Muscle layer of colon (tissue), 2 donors: Measurements from ENCODE around the gene MTRFR.
"Not testable (repeated sequence)": the region's sequence is repeated elsewhere in the genome, so short reads cannot be mapped to it uniquely, and the experiment has no call there.

Experiments used
- H3K27ac ChIP-seq: one replicate; pipeline ENCODE4 v1.7.0; 2013; ENCODE audit warnings: low read depth, mild to moderate bottlenecking, low read length, moderate library complexity
- H3K27me3 ChIP-seq, 2 donors: one replicate each; pipeline ENCODE4 v1.7.0; 2013; ENCODE audit warnings: low read length in 2 of 2, mild to moderate bottlenecking in 2 of 2; ENCODE audit not compliant: insufficient read depth in 2 of 2, control insufficient read depth in 1 of 2
- H3K36me3 ChIP-seq: one replicate; pipeline ENCODE4 v1.7.0; 2013; ENCODE audit warnings: mild to moderate bottlenecking, low read length; ENCODE audit not compliant: insufficient read depth
- H3K4me1 ChIP-seq: one replicate; pipeline ENCODE4 v1.7.0; 2013; ENCODE audit warnings: mild to moderate bottlenecking, low read length; ENCODE audit not compliant: insufficient read depth
- H3K4me3 ChIP-seq, 2 donors: one replicate each; pipeline ENCODE4 v1.7.0; 2013; ENCODE audit warnings: low read length in 2 of 2, low read depth in 1 of 2, mild to moderate bottlenecking in 1 of 2, moderate library complexity in 1 of 2
- H3K9ac ChIP-seq: one replicate; pipeline ENCODE4 v1.7.0; 2013; ENCODE audit warnings: low read length
- H3K9me3 ChIP-seq: one replicate; pipeline ENCODE4 v1.7.0; 2013; ENCODE audit warnings: mild to moderate bottlenecking, low read length
- donor health status: abdominal sarcoma.
- donor health status: Adenocarcinoma of cecum.

MTRFR gene

GRCh38 chr12:123251403-123252076 is 18.3 kb downstream of the MTRFR start:
- Histone ChIP-seq H3K27me3 (no peaks in the 10 kb centered on the region), H3K27ac (no peak overlapping the region), H3K36me3 (peaks cover 20% of the 10 kb centered on the region), H3K4me1 (peaks cover 27% of the 10 kb centered on the region), H3K4me3 (no peak overlapping the region), H3K9ac (no peak overlapping the region), H3K9me3 (no peaks in the 10 kb centered on the region)

GRCh38 chr12:123252365-123252764 is 19.1 kb downstream of the MTRFR start:
- Histone ChIP-seq H3K36me3 (peaks cover 22% of the 10 kb centered on the region), H3K4me1 (peaks cover 27% of the 10 kb centered on the region)
- H3K9ac ChIP-seq, H3K27ac ChIP-seq, H3K27me3 ChIP-seq, H3K9me3 ChIP-seq, H3K4me3 ChIP-seq: not testable (repeated sequence)

GRCh38 chr12:123253641-123254459 is 20.6 kb downstream of the MTRFR start:
- no peak overlapping the region for H3K9ac ChIP-seq
- peaks cover 27% of the 10 kb centered on the region for H3K4me1 ChIP-seq
- no peaks in the 10 kb centered on the region for H3K27me3 ChIP-seq
- peaks cover 33% of the 10 kb centered on the region for H3K36me3 ChIP-seq
- no peak overlapping the region for H3K4me3 ChIP-seq
- H3K27ac ChIP-seq, result peak overlapping the region; percentile 43
- H3K9me3 ChIP-seq, result no peaks in the 10 kb centered on the region

- no peaks in the 10 kb centered on the region for H3K9me3 ChIP-seq
- H3K27ac ChIP-seq, result no peak overlapping the region
- H3K36me3 ChIP-seq, result peaks cover 39% of the 10 kb centered on the region
- H3K4me1 ChIP-seq, result peaks cover 27% of the 10 kb centered on the region
- H3K9ac ChIP-seq, result no peak overlapping the region
- no peak overlapping the region for H3K4me3 ChIP-seq
- H3K27me3 ChIP-seq, result no peaks in the 10 kb centered on the region
Observed at GRCh38 chr12:123254853-123255446, 21.7 kb downstream of the MTRFR start.

GRCh38 chr12:123258593-123258992 is 25.4 kb downstream of the MTRFR start:
- Histone ChIP-seq H3K9ac (no peak overlapping the region), H3K27me3 (no peaks in the 10 kb centered on the region), H3K4me1 (peaks cover 15% of the 10 kb centered on the region), H3K9me3 (no peaks in the 10 kb centered on the region), H3K4me3 (no peak overlapping the region), H3K27ac (no peak overlapping the region), H3K36me3 (peaks cover 61% of the 10 kb centered on the region)

GRCh38 chr12:123260081-123260480 is 26.8 kb downstream of the MTRFR start:
- no peaks in the 10 kb centered on the region for H3K27me3 ChIP-seq
- H3K4me1 ChIP-seq, result peaks cover 1% of the 10 kb centered on the region
- no peaks in the 10 kb centered on the region for H3K9me3 ChIP-seq
- no peak overlapping the region for H3K9ac ChIP-seq
- peaks cover 57% of the 10 kb centered on the region for H3K36me3 ChIP-seq
- H3K4me3 ChIP-seq, result no peak overlapping the region
- no peak overlapping the region for H3K27ac ChIP-seq

GRCh38 chr12:123261196-123261595 is 28.0 kb downstream of the MTRFR start:
- no peak overlapping the region for H3K9ac ChIP-seq
- H3K36me3 ChIP-seq, result peaks cover 50% of the 10 kb centered on the region
- H3K27ac ChIP-seq, result no peak overlapping the region

GRCh38 chr12:123263196-123263817 is 30.1 kb downstream of the MTRFR start:
- Histone ChIP-seq H3K27ac (no peak overlapping the region), H3K36me3 (peaks cover 42% of the 10 kb centered on the region), H3K4me1 (peaks cover 7% of the 10 kb centered on the region), H3K9me3 (no peaks in the 10 kb centered on the region), H3K9ac (no peak overlapping the region), H3K27me3 (no peaks in the 10 kb centered on the region), H3K4me3 (no peak overlapping the region)

More at GRCh38 chr12:123261196-123261595, 28.0 kb downstream of the MTRFR start:
- Histone ChIP-seq H3K9me3 (no peaks in the 10 kb centered on the region), H3K4me1 (no peaks in the 10 kb centered on the region), H3K4me3 (no peak overlapping the region), H3K27me3 (no peaks in the 10 kb centered on the region)

- no peaks in the 10 kb centered on the region for H3K9me3 ChIP-seq
- no peak overlapping the region for H3K4me3 ChIP-seq
- H3K27me3 ChIP-seq, result no peaks in the 10 kb centered on the region
- H3K4me1 ChIP-seq, result peaks cover 18% of the 10 kb centered on the region
- peaks cover 33% of the 10 kb centered on the region for H3K36me3 ChIP-seq
- H3K9ac ChIP-seq, result no peak overlapping the region
- no peak overlapping the region for H3K27ac ChIP-seq
Observed at GRCh38 chr12:123264642-123265041, 31.4 kb downstream of the MTRFR start.

- H3K9ac ChIP-seq, result no peak overlapping the region
- peaks cover 26% of the 10 kb centered on the region for H3K4me1 ChIP-seq
- H3K36me3 ChIP-seq, result peaks cover 19% of the 10 kb centered on the region
- no peaks in the 10 kb centered on the region for H3K27me3 ChIP-seq
- H3K9me3 ChIP-seq, result no peaks in the 10 kb centered on the region
- H3K4me3 ChIP-seq, result no peak overlapping the region
- no peak overlapping the region for H3K27ac ChIP-seq
Observed at GRCh38 chr12:123265851-123266678, 32.8 kb downstream of the MTRFR start.
